Type B pancreatic cell (in vitro differentiated cells): Measurements from ENCODE around the gene FNBP1. TPM values are rescaled to one million over a fixed set of nuclear protein-coding genes. Genes with fewer than 3 reads are reported as not detected.

Experiments used
- DNase-seq: peaks from one replicate; pipeline ENCODE4 v3.0.0; 2021; ENCODE audit warnings: mixed read lengths; ENCODE audit not compliant: unreplicated experiment; ENCODE audit errors: extremely low spot score
- H3K27ac Mint-ChIP-seq: 2 replicates; pipeline ENCODE4 v1.8.0; 2021; ENCODE audit warnings: mild to moderate bottlenecking, mixed read lengths
- H3K27me3 Mint-ChIP-seq: 2 replicates; pipeline ENCODE4 v1.8.0; 2021; ENCODE audit warnings: mixed read lengths
- H3K36me3 Mint-ChIP-seq: 2 replicates; pipeline ENCODE4 v1.8.0; 2021; ENCODE audit warnings: mixed read lengths
- H3K4me1 Mint-ChIP-seq: one replicate; pipeline ENCODE4 v1.8.0; 2021; ENCODE audit warnings: mixed read lengths; ENCODE audit not compliant: unreplicated experiment
- H3K4me3 Mint-ChIP-seq: 2 replicates; pipeline ENCODE4 v1.8.0; 2021; ENCODE audit warnings: mild to moderate bottlenecking, mixed read lengths
- H3K9me3 Mint-ChIP-seq: 2 replicates; pipeline ENCODE4 v1.8.0; 2021; ENCODE audit warnings: mixed read lengths
- total RNA-seq: library from RNA; stranded (reverse); gene quantifications from 2 replicates; pipeline ENCODE4 v1.2.1, GENCODE V29; 2021; ENCODE audit warnings: low replicate concordance
- TF ChIP-seq, protein P1 (sequence below): fragments of 200-600 bp; sonication (generic); conservative IDR thresholded peaks from 2 replicates; pipeline ENCODE4 v1.5.0; 2021; ENCODE audit warnings: antibody characterized with exemption, mild to moderate bottlenecking

The FNBP1 gene
- total RNA-seq, 1 donor from 2014 or later = 38.6 TPM

DNA sequence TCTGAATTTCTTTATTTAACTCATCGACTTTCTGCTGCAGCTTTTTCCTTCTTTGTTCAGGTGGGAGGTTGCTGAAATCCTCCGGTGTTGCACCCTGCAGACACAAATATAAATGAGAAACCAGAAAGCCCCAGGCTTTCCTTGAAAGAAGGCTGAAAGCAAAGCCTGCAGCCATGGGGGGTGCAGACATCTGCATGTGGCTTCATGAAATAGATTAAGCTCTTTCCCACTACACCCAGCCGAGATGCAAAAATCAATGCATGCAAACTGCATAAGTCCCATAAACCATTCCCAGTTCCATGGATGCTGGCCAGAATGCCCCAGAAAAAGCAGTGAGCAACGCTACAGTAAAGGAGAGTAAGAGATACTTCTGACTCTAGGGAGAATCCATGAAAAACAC is 134.1 kb downstream of the FNBP1 start:
- Mint-ChIP-seq H3K4me1 (peaks cover 23% of the 10 kb centered on the region), H3K9me3 (no peaks in the 10 kb centered on the region), H3K36me3 (peaks cover 32% of the 10 kb centered on the region), H3K4me3 (no peak overlapping the region), H3K27me3 (no peaks in the 10 kb centered on the region), H3K27ac (peak overlapping the region; percentile 74)
- no peak for DNase-seq
- TF ChIP-seq, protein P1, sequence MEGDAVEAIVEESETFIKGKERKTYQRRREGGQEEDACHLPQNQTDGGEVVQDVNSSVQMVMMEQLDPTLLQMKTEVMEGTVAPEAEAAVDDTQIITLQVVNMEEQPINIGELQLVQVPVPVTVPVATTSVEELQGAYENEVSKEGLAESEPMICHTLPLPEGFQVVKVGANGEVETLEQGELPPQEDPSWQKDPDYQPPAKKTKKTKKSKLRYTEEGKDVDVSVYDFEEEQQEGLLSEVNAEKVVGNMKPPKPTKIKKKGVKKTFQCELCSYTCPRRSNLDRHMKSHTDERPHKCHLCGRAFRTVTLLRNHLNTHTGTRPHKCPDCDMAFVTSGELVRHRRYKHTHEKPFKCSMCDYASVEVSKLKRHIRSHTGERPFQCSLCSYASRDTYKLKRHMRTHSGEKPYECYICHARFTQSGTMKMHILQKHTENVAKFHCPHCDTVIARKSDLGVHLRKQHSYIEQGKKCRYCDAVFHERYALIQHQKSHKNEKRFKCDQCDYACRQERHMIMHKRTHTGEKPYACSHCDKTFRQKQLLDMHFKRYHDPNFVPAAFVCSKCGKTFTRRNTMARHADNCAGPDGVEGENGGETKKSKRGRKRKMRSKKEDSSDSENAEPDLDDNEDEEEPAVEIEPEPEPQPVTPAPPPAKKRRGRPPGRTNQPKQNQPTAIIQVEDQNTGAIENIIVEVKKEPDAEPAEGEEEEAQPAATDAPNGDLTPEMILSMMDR = no peak

DNA sequence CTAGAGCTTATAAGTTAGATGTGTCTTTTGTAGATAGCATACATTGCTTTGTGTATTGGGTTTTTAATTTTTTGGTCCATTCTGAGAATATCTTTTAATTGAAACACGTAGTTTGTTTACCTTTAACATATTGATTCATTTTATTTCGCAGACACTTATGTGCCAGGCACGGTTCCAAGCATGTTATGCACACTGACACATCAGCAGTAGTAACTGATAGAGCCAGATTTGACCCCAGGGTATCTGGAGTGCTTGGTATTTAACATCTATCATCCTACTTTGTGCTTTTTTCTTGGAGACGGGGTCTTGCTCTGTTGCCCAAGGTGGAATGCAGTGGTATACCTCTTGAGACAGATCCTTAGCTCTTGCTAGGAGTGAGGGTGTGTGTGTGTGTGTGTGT is 135.8 kb downstream of the FNBP1 start:
- H3K27me3 Mint-ChIP-seq = no peaks in the 10 kb centered on the region
- H3K27ac Mint-ChIP-seq = peak overlapping the region; percentile 35
- DNase-seq = no peak
- H3K9me3 Mint-ChIP-seq = no peaks in the 10 kb centered on the region
- H3K4me3 Mint-ChIP-seq = no peak overlapping the region
- peaks cover 32% of the 10 kb centered on the region for H3K36me3 Mint-ChIP-seq
- H3K4me1 Mint-ChIP-seq = peaks cover 23% of the 10 kb centered on the region
- TF ChIP-seq, protein P1 = no peak

DNA sequence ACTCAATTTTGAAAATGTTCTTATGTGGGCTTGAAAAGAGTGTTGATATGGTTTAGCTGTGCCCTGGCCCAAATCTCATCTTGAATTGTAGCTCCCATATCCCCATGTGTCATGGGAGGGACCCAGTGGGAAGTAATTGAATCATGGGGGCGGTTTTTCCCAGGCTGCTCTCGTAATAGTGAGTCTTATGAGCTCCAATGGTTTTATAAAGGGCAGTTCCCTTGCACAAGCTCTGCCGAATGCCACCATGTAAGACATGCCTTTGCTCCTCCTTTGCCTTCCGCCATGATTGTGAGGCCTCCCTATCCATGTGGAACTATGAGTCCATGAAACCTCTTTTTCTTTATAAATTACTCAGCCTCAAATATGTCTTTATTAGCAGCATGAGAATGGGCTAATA is 136.7 kb downstream of the FNBP1 start:
- DNase-seq = no peak
- Mint-ChIP-seq H3K27ac (no peak overlapping the region), H3K4me3 (no peak overlapping the region), H3K36me3 (peaks cover 36% of the 10 kb centered on the region), H3K4me1 (peaks cover 23% of the 10 kb centered on the region), H3K27me3 (no peaks in the 10 kb centered on the region), H3K9me3 (no peaks in the 10 kb centered on the region)
- TF ChIP-seq, protein P1 = no peak

DNA sequence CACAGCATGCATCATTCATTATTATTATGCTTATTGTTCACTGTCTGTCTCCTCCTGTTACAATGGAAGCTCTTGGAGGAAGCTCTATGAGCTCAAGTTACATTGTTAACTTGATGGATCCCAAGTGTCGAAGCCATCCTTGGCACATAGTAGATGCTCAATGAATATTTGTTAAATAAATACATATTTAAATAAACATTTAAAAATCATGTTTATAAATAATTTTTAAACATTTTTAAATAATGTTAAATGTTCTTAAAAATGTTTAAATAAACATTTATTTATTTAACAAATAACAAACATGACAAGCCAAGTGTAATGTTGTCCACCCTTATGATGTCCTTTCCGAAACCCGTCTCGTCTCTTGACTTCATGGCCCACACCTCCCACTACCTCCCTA is 138.3 kb downstream of the FNBP1 start:
- Mint-ChIP-seq H3K4me1 (peaks cover 11% of the 10 kb centered on the region), H3K27me3 (no peaks in the 10 kb centered on the region), H3K9me3 (no peaks in the 10 kb centered on the region), H3K36me3 (peaks cover 36% of the 10 kb centered on the region), H3K27ac (no peak overlapping the region), H3K4me3 (no peak overlapping the region)
- DNase-seq = no peak
- TF ChIP-seq, protein P1 = no peak

DNA sequence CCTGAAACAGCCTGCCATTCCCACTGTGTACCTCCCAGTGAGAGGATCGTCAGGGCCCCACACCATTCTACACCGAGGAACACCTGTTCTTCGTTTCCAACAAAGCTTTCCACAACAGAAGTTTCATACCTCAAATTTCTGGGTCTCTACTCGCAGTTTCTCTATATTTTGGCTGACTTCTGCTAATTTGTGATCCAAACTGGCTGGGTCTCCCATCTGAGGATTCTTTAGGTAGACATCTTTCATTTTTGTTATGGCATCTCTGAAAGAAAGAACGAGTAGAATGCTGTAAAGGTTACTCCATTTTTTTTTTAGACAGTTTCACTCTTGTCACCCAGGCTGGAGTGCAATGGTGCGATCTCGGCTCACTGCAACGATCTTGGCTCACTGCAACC is 140.3 kb downstream of the FNBP1 start:
- H3K9me3 Mint-ChIP-seq = no peaks in the 10 kb centered on the region
- H3K4me1 Mint-ChIP-seq = no peaks in the 10 kb centered on the region
- no peak overlapping the region for H3K4me3 Mint-ChIP-seq
- DNase-seq = no peak
- no peaks in the 10 kb centered on the region for H3K27me3 Mint-ChIP-seq
- TF ChIP-seq, protein P1 = no peak
- no peak overlapping the region for H3K27ac Mint-ChIP-seq
- peaks cover 35% of the 10 kb centered on the region for H3K36me3 Mint-ChIP-seq
